GM23338 (cell line): ENCODE results near the gene SVIL. TPM values are rescaled to one million over a fixed set of nuclear protein-coding genes. Genes with fewer than 3 reads are reported as not detected.

Source experiments
- ATAC-seq: fragments of 200-7000 bp; cut with Tn5 transposase; 3 replicates; pipeline ENCODE4 v1.9.1; 2020
- DNase-seq: peaks from one replicate; pipeline ENCODE4 v3.0.0-alpha.2; 2015; ENCODE audit warnings: low spot score
- H2AFZ ChIP-seq: fragments of 200-600 bp; sonication (generic); 2 replicates; pipeline ENCODE4 v1.8.0; 2016; ENCODE audit warnings: antibody characterized with exemption, mild to moderate bottlenecking, moderate library complexity
- H3F3A ChIP-seq: fragments of 200-600 bp; sonication (generic); replicated peaks from 2 replicates; pipeline ENCODE4 v1.8.0; 2017; ENCODE audit warnings: antibody characterized with exemption, mixed run types, low read depth
- H3K27ac ChIP-seq: fragments of 200-600 bp; sonication (generic); 2 replicates; pipeline ENCODE4 v1.6.1; 2016; ENCODE audit warnings: low read depth
- H3K27me3 ChIP-seq: fragments of 200-600 bp; sonication (generic); 2 replicates; pipeline ENCODE4 v1.8.0; 2016; ENCODE audit warnings: mild to moderate bottlenecking, mixed run types, moderate library complexity; ENCODE audit not compliant: insufficient read depth
- H3K36me3 ChIP-seq: fragments of 200-600 bp; sonication (generic); 2 replicates; pipeline ENCODE4 v1.8.0; 2016; ENCODE audit warnings: mild to moderate bottlenecking; ENCODE audit not compliant: insufficient read depth
- H3K4me1 ChIP-seq: fragments of 200-600 bp; sonication (generic); 2 replicates; pipeline ENCODE4 v1.8.0; 2016; ENCODE audit warnings: mild to moderate bottlenecking, moderate library complexity; ENCODE audit not compliant: insufficient read depth
- H3K4me2 ChIP-seq: fragments of 200-600 bp; sonication (generic); 2 replicates; pipeline ENCODE4 v1.7.1; 2017; ENCODE audit warnings: mixed run types
- H3K4me3 ChIP-seq: fragments of 200-600 bp; sonication (generic); 2 replicates; pipeline ENCODE4 v1.6.1; 2016; ENCODE audit warnings: mixed run types
- H3K79me2 ChIP-seq: fragments of 200-600 bp; sonication (generic); replicated peaks from 2 replicates; pipeline ENCODE4 v1.8.0; 2017; ENCODE audit warnings: mild to moderate bottlenecking; ENCODE audit not compliant: insufficient read depth
- H3K9me2 ChIP-seq: fragments of 200-600 bp; sonication (generic); 2 replicates; pipeline ENCODE4 v1.8.0; 2017; ENCODE audit not compliant: insufficient read depth
- H4K20me1 ChIP-seq: fragments of 200-600 bp; sonication (generic); replicated peaks from 2 replicates; pipeline ENCODE4 v1.8.0; 2017; ENCODE audit warnings: mild to moderate bottlenecking; ENCODE audit not compliant: insufficient read depth
- H3K27ac Mint-ChIP-seq: 2 replicates; pipeline ENCODE4 v1.8.0; 2020; ENCODE audit warnings: inconsistent platforms, mild to moderate bottlenecking, moderate library complexity, mixed read lengths
- H3K27me3 Mint-ChIP-seq: 3 replicates; pipeline ENCODE4 v1.8.0; 2022; ENCODE audit warnings: low read depth, mild to moderate bottlenecking, moderate library complexity, mixed read lengths, inconsistent platforms; ENCODE audit not compliant: insufficient read depth, poor library complexity
- H3K36me3 Mint-ChIP-seq: 3 replicates; pipeline ENCODE4 v1.8.0; 2021; ENCODE audit warnings: low read depth, mild to moderate bottlenecking, inconsistent platforms, moderate library complexity, mixed read lengths
- H3K4me1 Mint-ChIP-seq: 3 replicates; pipeline ENCODE4 v1.8.0; 2020; ENCODE audit warnings: mild to moderate bottlenecking, inconsistent platforms, mixed read lengths
- H3K4me3 Mint-ChIP-seq: 3 replicates; pipeline ENCODE4 v1.8.0; 2021; ENCODE audit warnings: moderate library complexity, mild to moderate bottlenecking, inconsistent platforms, mixed read lengths
- H3K9me3 Mint-ChIP-seq: 3 replicates; pipeline ENCODE4 v1.8.0; 2020; ENCODE audit warnings: moderate library complexity, mild to moderate bottlenecking, inconsistent platforms, mixed read lengths
- CREB1 ChIP-seq: fragments of 250-450 bp; sonication (Bioruptor Pico); IDR thresholded peaks from 2 replicates; pipeline ENCODE4 v1.5.0; 2020; ENCODE audit warnings: low read depth, mild to moderate bottlenecking, moderate library complexity
- CTCF ChIP-seq, 2 experiments: fragments of 200-600 bp in 1 of 2; sonication (generic) in 1 of 2; conservative IDR thresholded peaks; 2 replicates each; pipeline versions ENCODE4 v1.5.1 to v1.6.1; 2016 to 2017; ENCODE audit warnings: antibody characterized with exemption in 2 of 2, low read depth in 2 of 2, mild to moderate bottlenecking in 2 of 2, moderate library complexity in 1 of 2
- ETS1 ChIP-seq: IDR thresholded peaks from 2 replicates; pipeline ENCODE4 v1.6.1; 2016; ENCODE audit warnings: antibody characterized with exemption
- EZH2 ChIP-seq: fragments of 200-600 bp; sonication (generic); IDR thresholded peaks from one replicate; pipeline ENCODE4 v1.8.0; 2017; ENCODE audit warnings: antibody characterized with exemption, mild to moderate bottlenecking, low read depth; ENCODE audit not compliant: unreplicated experiment
- EZH2phosphoT487 ChIP-seq: fragments of 200-600 bp; sonication (generic); IDR thresholded peaks from one replicate; pipeline ENCODE4 v1.8.1; 2018; ENCODE audit warnings: antibody characterized with exemption; ENCODE audit not compliant: unreplicated experiment
- JUNB ChIP-seq: IDR thresholded peaks from one replicate; pipeline ENCODE4 v1.6.1; 2016; ENCODE audit warnings: antibody characterized with exemption; ENCODE audit not compliant: unreplicated experiment
- NANOG ChIP-seq: IDR thresholded peaks from 2 replicates; pipeline ENCODE4 v1.6.1; 2016; ENCODE audit warnings: antibody characterized with exemption, borderline replicate concordance
- POLR2AphosphoS5 ChIP-seq: IDR thresholded peaks from 2 replicates; pipeline ENCODE4 v1.6.1; 2016; ENCODE audit warnings: antibody characterized with exemption, low read depth
- REST ChIP-seq: IDR thresholded peaks from one replicate; pipeline ENCODE4 v1.6.1; 2018; ENCODE audit warnings: antibody characterized with exemption; ENCODE audit not compliant: unreplicated experiment
- STAT1 ChIP-seq: IDR thresholded peaks from one replicate; pipeline ENCODE4 v1.6.1; 2016; ENCODE audit warnings: antibody characterized with exemption; ENCODE audit not compliant: unreplicated experiment
- ZNF114 ChIP-seq: fragments of 250-450 bp; sonication (Bioruptor Pico); IDR thresholded peaks from 2 replicates; pipeline ENCODE4 v1.5.0; 2020; ENCODE audit warnings: mild to moderate bottlenecking, moderate library complexity
- ZNF331 ChIP-seq: fragments of 250-450 bp; sonication (Bioruptor Pico); IDR thresholded peaks from 2 replicates; pipeline ENCODE4 v1.5.0; 2020; ENCODE audit warnings: low read depth, mild to moderate bottlenecking, moderate library complexity
- ZNF462 ChIP-seq: fragments of 250-450 bp; sonication (Bioruptor Pico); IDR thresholded peaks from 2 replicates; pipeline ENCODE4 v1.5.0; 2020; ENCODE audit warnings: mild to moderate bottlenecking, moderate library complexity
- polyA plus RNA-seq: library from polyadenylated mRNA; unstranded; fragments of >200 nt; fragmentation: Nextera tagmentation; extraction: Ambion mirVana; gene quantifications from 2 replicates; pipeline ENCODE4 v1.2.1, GENCODE V29; 2016
- total RNA-seq: library from RNA; depleted of rRNA; stranded (reverse); fragments of >200 nt; shearing (Covaris generic); gene quantifications from 2 replicates; pipeline ENCODE4 v1.2.3, GENCODE V29; 2014

Gene SVIL
- total and polyA plus RNA-seq, 2 experiments from 2014 or later = 8.8 to 34.9 TPM

- Mint-ChIP-seq H3K4me1 (peaks cover 20% of the 10 kb centered on the region), H3K27me3 (peaks cover 2% of the 10 kb centered on the region), H3K36me3 (peaks cover 15% of the 10 kb centered on the region), H3K9me3 (no peaks in the 10 kb centered on the region), H3K27ac (no peak overlapping the region), H3K4me3 (no peak overlapping the region)
- H3K79me2 ChIP-seq = no peaks in the 10 kb centered on the region
- H3K4me1 ChIP-seq = no peaks in the 10 kb centered on the region
- DNase-seq (no peak), ATAC-seq (no peak)
- 0 out of 2 replicates have a peak, but pooled peaks cover 3% of the 10 kb centered on the region for H4K20me1 ChIP-seq
- no peaks in the 10 kb centered on the region for H3K9me2 ChIP-seq
- no peaks in the 10 kb centered on the region for H3F3A ChIP-seq
- H3K4me2 ChIP-seq = no peak overlapping the region
- H3K36me3 ChIP-seq = no peaks in the 10 kb centered on the region
- no peak for TF ChIP-seq EZH2phosphoT487
- TF ChIP-seq ZNF331 (CRISPR knock-in tag) = no peak
- TF ChIP-seq POLR2AphosphoS5 = no peak
- no peak for TF ChIP-seq EZH2
- no peak for TF ChIP-seq ETS1
- TF ChIP-seq NANOG = no peak
- TF ChIP-seq CTCF (conservative IDR thresholded peaks at IDR 0.05; ENCODE audit: low read depth in 2 of 2) = no peak
- TF ChIP-seq ZNF462 (CRISPR knock-in tag) = no peak
- no peak for TF ChIP-seq STAT1
- no peak for TF ChIP-seq ZNF114 (CRISPR knock-in tag)
- TF ChIP-seq CREB1 (CRISPR knock-in tag) = no peak
- no peak for TF ChIP-seq REST
- TF ChIP-seq JUNB = no peak
- H3K27me3 ChIP-seq = no peaks in the 10 kb centered on the region
- no peak overlapping the region for H2AFZ ChIP-seq
- H3K4me3 ChIP-seq = no peak overlapping the region
- no peak overlapping the region for H3K27ac ChIP-seq
Observed at GRCh38 chr10:29555091-29555745, 79.6 kb downstream of the SVIL start.
